NOMO-1 (cell line): ENCODE measurements around the gene C5.

ENCODE experiments used
- DNase-seq, 2 experiments: peaks; one replicate each; lab custom pipeline; 2025; ENCODE audit not compliant: unreplicated experiment in 2 of 2; lab: John Stamatoyannopoulos, UW

The C5 gene

DNA sequence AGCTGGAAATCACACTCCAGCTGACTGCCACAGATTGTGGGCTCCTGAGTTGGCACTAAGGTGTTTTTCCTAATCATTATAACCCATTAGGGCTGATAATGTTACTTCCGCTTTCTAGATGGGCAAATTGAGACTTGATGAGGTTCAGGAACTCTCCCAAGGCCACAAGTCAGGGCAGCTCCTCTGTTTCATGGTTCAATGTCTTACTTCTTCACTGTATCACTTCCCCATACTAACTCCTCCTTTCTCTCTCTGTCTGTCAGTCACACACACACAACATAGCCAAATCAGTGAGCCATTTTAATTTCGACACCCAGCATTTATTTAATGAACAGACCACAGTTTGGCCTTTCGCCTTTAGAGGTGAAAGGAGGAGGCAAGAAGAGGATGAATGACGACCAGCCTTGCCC, 105.6 kb downstream of the C5 start:
- peak; percentile 62 to 96 for DNase-seq

DNA sequence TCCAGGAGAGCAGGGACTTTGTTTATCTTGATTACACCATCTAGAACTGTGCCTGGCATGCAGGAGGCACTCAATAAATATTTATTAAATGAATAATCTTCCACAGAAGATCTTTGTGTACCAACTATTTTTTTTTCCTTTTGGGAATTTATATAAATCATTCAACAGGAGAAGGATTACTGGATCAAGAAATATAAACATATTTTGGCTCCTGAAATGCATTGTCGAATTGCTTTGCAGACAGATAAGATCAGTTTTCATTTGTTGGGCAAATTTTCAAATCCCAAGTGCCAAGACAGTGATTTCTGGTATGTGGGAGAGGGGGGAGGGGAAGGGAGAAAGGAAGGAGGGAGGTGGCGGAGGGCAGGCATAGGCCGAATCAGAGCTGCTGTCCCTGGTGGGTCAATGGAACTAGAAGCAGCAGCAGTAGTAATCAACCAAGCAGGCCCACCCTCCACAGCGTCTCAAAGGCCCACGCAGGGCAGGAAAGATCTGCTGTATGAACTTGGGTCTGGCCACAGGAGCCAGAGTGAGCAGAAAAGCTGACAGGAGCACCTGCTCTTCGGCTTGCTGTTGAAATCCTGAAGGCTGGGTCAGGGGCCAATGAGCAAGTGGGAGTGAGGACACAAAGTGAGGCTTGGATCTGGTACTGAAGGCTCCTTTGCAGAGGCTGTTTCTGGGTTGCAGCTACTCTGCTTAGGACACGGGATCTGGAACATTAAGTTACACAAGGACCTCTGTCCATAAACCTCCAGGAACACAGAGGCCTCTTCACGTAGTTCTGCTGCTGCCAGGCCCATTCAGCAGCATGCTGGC, 107.7 kb downstream of the C5 start:
- DNase-seq: no peak

DNA sequence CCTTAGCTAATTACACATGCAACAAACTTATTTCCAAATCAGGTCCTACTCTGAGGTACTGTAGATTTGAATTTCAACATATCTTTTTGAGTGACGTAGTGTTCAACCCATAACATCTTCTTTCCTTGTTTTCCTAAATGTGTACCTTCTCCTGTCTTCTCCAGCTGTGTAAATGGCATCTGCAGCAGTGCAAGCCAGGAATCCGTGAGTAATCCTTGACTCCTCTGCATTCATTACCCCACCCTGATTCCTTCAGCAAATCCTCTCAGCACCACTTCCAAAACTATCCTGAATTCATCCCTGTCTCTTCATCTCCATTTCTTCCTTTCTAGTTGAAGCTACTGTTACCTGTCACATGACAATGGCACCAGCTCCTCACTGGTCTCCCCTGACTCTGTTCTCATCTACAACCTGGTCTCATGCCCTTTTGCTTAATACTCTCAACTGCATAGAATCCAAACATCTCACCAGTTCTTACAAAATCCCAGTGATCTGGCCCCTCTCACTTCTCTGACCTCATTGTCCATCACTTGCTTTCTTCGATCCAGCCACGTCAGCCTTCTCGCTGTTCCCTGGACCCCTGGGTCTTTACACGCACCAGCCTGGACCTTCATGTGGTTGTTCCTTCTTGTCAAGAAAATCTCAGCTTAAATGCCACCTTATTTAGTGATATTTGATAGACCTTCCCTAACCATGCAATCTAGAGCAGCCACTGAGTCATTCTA, 108.9 kb downstream of the C5 start:
- DNase-seq: no peak

DNA sequence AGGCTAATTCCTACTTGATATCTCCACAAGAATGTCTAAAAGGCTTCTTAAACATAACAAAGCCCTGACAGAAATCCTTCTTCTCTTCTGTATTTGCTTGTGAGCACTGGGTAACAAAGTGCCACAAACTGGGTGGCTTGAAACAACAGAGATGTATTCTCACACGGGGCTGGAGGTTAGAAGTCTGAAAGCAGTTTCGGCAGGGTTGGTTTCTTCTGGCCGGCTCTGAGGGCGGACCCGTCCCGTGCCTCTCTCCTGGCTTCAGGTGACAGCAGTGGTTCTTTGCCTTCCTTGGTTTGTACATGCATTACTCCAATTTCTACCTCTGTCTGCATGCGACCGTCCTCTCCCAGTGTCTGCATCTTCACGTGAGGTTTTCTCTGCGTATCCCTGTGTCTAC, 109.5 kb downstream of the C5 start:
- DNase-seq: no peak

DNA sequence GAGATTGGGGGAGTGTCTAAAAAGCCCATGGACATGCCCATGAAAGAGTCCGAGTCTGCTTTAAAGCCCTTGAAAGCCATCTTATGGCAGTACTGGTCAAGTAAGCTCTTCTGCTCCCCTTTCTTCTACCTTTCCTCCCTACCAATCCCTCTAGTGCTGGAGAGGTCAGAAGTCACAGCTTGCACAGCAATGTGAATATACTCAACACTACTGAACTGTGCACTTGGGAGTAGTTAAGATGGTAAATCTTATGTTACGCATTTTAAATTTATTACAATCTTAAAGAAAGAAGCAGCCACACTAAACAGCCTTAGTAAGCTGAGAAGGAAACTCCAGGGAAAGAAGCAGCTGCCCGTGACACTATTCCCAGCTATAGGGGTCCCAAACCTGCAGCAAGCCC, 111.2 kb downstream of the C5 start:
- no peak for DNase-seq

GRCh38 chr9:120937596-120937995, 112.5 kb downstream of the C5 start:
- DNase-seq: no peak

DNA sequence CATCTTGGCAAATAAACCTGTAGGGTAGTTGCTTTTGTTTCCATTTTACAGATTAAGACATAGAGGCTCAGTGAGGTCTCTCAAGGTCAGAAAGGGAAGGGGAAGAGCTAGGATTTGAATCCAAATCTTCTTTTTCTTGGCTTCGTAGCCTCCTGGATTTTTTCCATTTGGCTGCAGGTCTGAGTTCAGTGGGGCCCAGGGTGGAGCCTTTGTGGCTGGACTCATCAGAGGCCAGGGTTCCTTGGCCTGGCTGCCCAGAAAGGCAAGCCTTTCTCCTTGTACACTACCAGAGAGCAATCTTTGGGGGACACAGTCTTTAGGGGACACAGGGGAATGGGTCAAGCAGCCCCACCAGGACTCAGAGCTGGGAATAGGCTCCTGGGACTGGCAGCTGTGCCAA, 112.9 kb downstream of the C5 start:
- DNase-seq: no peak

DNA sequence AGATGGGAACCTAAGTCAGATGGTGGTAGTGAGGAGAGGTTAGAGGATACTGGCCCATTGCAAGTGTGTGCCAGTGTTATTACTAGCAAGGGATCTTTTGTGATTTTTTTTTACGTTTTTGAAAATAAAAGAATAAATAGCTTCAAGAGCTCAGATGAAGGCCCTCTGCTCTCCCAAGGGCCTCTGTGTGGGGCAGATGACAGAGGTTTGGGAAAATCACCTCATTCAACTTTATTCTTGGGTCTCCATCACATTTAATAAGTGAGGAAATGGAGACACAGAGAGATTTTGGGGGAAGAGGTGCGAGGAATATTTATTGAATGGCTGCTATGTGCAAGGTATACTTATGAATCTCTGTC, 113.3 kb downstream of the C5 start:
- DNase-seq: no peak

- peak; percentile 63 to 77 for DNase-seq
These were observed 113.9 kb downstream of the C5 start for GRCh38 chr9:120936011-120936763.

GRCh38 chr9:120935383-120935857, 114.7 kb downstream of the C5 start:
- peak in 1 of 2 experiments; percentile 56 for DNase-seq

DNA sequence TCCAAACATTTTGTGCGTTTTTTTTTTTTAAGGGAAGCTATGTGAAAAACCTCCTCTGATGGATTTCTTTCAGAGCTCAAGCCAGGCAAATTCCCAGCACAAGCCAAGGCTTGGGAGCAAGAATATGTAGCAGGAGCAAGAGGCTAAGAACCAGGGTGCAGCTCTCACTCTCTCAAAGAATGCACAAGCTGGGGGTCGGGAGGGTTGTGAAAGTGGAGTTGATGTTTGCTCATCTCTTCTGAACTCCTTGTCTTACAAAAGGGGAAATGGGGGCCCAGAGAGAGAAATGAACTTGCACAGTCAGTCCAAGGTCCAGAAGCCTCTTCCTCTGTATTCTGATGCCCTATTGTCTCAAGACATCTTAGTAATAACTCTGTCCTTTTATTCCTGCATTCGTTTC, 115.8 kb downstream of the C5 start:
- DNase-seq: peak; percentile 70 to 85

GRCh38 chr9:120933310-120934055, 116.6 kb downstream of the C5 start:
- DNase-seq: no peak

- DNase-seq: no peak
These were observed 117.8 kb downstream of the C5 start for GRCh38 chr9:120932086-120932823.

GRCh38 chr9:120931231-120932085, 118.6 kb downstream of the C5 start:
- peak; percentile 56 to 59 for DNase-seq

GRCh38 chr9:120929229-120929791, 120.8 kb downstream of the C5 start:
- no peak for DNase-seq

DNA sequence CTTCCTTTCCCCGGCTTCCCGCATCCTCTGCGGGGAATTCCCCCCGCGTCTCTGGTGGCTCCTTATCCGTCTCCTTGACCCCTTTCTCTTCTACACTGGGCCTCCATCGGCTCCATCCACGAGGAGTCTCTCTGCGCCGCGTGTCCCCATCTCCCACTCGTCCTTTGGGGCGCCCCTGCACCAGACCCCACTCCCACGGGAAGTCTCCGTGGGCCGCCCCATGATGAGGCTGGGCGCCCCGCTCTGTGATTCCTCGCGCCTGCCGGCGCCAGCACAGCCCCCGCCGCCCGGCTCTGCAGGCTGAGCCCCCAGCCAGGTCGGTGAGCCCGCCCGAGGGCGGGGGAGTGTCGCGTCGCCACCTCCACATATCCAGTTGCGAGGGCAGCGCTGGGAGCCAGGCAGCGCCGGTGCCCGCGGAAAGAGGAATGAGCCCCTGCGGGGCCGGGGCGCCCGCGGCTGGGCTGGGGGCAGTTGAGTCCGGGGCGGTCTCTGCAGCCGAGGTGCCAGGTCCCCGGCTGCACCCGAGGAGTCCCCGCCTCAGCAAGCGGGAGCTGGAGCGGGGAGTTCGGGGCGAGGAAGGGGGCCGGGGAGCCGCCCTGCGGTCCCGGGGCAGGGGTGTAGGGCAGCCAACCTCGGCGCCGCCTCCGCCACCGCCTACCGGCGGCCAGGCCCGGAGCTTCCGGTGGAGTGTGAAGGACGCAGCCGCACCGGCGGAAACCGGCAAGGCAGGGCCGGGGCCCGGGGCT, 121.4 kb downstream of the C5 start:
- DNase-seq: peak; percentile 29 to 40

- no peak for DNase-seq
These were observed 122.0 kb downstream of the C5 start for GRCh38 chr9:120928015-120928482.
